ENCODE data around the gene EOGT. TPM values are rescaled to one million over a fixed set of nuclear protein-coding genes. Genes with fewer than 3 reads are reported as not detected.

Gene EOGT
- total RNA-seq, 1 experiment from 2014 or later = 20.1 TPM

DNA sequence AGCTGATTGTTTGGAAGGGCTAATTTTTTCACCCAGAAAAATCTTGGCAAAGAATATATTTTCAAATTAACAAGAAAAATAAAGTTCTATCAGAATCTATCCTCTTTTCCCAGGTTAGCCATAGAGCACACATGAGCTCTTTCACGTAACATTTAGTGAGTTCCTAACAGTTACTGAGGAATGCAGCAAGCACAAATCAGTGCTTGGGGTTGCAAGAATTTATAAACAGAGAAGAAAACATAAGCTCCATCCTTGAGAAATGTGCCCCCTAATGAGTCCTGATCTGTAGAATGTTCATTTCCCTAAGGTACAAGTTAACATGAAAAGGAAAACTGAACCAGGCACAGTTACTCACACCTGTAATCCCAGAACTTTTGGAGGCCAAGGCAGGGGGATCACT is 13.9 kb downstream of the EOGT start:
- H3K27ac ChIP-seq (ENCODE audit: low read depth, low read length) = no peak overlapping the region
- no peaks in the 10 kb centered on the region for H3K9me3 ChIP-seq (ENCODE audit: control insufficient read depth in 1 of 2, insufficient read depth in 1 of 2, low read depth in 1 of 2, low read length in 2 of 2)
- peaks cover 11 to 12% of the 10 kb centered on the region in 2 experiments for H3K36me3 ChIP-seq (ENCODE audit: control insufficient read depth in 1 of 2, insufficient read depth in 2 of 2, low read length in 2 of 2)
- ChIA-PET RAD21 (ENCODE audit: low non-redundant PET in 1 of 2, low total read pairs in 2 of 2, uncharacterized antibody in 2 of 2, unreplicated experiment in 2 of 2) (no interaction called here), POLR2A (no interaction called here), CTCF (no interaction called here)
- no peaks in the 10 kb centered on the region for H3K79me2 ChIP-seq (ENCODE audit: insufficient read depth, low read length)
- no peaks in the 10 kb centered on the region for H3K4me1 ChIP-seq (ENCODE audit: control insufficient read depth in 1 of 2, insufficient read depth in 2 of 2, low read length in 2 of 2)
- intact Hi-C loops (cut with micrococcal nuclease) = no loop called here
- H3K9me2 ChIP-seq (ENCODE audit: insufficient read depth) = no peaks in the 10 kb centered on the region
- TF ChIP-seq YY1 (IDR thresholded peaks at IDR 0.05; ENCODE audit: extremely low read depth, insufficient replicate concordance, low read depth, low read length) = no peak
- TF ChIP-seq RAD21 (IDR thresholded peaks at IDR 0.05; ENCODE audit: low read depth) = no peak
- TF ChIP-seq SIN3A (IDR thresholded peaks at IDR 0.05; ENCODE audit: low read depth) = no peak
- no peak for TF ChIP-seq JUND (IDR thresholded peaks at IDR 0.05)
- no peak for TF ChIP-seq ELF1 (IDR thresholded peaks at IDR 0.05; ENCODE audit: borderline replicate concordance, low read depth)
- no peak for TF ChIP-seq SRF (IDR thresholded peaks at IDR 0.05; ENCODE audit: low read depth)
- TF ChIP-seq, protein P1, sequence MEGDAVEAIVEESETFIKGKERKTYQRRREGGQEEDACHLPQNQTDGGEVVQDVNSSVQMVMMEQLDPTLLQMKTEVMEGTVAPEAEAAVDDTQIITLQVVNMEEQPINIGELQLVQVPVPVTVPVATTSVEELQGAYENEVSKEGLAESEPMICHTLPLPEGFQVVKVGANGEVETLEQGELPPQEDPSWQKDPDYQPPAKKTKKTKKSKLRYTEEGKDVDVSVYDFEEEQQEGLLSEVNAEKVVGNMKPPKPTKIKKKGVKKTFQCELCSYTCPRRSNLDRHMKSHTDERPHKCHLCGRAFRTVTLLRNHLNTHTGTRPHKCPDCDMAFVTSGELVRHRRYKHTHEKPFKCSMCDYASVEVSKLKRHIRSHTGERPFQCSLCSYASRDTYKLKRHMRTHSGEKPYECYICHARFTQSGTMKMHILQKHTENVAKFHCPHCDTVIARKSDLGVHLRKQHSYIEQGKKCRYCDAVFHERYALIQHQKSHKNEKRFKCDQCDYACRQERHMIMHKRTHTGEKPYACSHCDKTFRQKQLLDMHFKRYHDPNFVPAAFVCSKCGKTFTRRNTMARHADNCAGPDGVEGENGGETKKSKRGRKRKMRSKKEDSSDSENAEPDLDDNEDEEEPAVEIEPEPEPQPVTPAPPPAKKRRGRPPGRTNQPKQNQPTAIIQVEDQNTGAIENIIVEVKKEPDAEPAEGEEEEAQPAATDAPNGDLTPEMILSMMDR (IDR thresholded peaks at IDR 0.05 in 2 of 3, conservative IDR thresholded peaks at IDR 0.05 in 1 of 3; ENCODE audit: borderline replicate concordance in 1 of 3, insufficient read depth in 1 of 3, low read depth in 2 of 3, low read length in 2 of 3) = no peak
- no peak for TF ChIP-seq TCF7L2 (IDR thresholded peaks at IDR 0.05; ENCODE audit: borderline replicate concordance, extremely low read depth, insufficient read depth, insufficient read length)
- TF ChIP-seq, protein P2, sequence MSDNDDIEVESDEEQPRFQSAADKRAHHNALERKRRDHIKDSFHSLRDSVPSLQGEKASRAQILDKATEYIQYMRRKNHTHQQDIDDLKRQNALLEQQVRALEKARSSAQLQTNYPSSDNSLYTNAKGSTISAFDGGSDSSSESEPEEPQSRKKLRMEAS (IDR thresholded peaks at IDR 0.05) = no peak
- no peak for TF ChIP-seq POLR2A (IDR thresholded peaks at IDR 0.05; ENCODE audit: borderline replicate concordance, extremely low read depth, insufficient read depth, insufficient read length)
- TF ChIP-seq EZH2phosphoT487 (IDR thresholded peaks at IDR 0.05; ENCODE audit: borderline replicate concordance) = no peak
- TF ChIP-seq, protein P3, sequence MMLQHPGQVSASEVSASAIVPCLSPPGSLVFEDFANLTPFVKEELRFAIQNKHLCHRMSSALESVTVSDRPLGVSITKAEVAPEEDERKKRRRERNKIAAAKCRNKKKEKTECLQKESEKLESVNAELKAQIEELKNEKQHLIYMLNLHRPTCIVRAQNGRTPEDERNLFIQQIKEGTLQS (IDR thresholded peaks at IDR 0.05) = no peak
- TF ChIP-seq ZFX (IDR thresholded peaks at IDR 0.05) = no peak
- no peak for TF ChIP-seq CEBPB (IDR thresholded peaks at IDR 0.05; ENCODE audit: low read depth)
- TF ChIP-seq EGR1 (IDR thresholded peaks at IDR 0.05; ENCODE audit: low read depth) = no peak
- no peak overlapping the region for H3K4me3 ChIP-seq (replicated peaks in 1 of 2; ENCODE audit: low read depth in 1 of 2, low read length in 2 of 2)
- H2AFZ ChIP-seq (ENCODE audit: low read depth, low read length, poor library complexity, severe bottlenecking) = no peak overlapping the region
- H3K4me2 ChIP-seq (ENCODE audit: low read length) = no peak overlapping the region
- H3K27me3 ChIP-seq (ENCODE audit: insufficient read depth, low read length) = no peaks in the 10 kb centered on the region
- DNase-seq (ENCODE audit: low read depth, low spot score) (no peak), ATAC-seq (no peak)
- H3K9ac ChIP-seq (ENCODE audit: low read length) = no peak overlapping the region
- no peaks in the 10 kb centered on the region for H4K20me1 ChIP-seq (ENCODE audit: insufficient read depth)
- no TSS peak for BruUV-seq (replicated peaks)

Measured in HCT116 (cell line).